ENCODE results near the gene PDLIM5. TPM values are rescaled to one million over a fixed set of nuclear protein-coding genes. Genes with fewer than 3 reads are reported as not detected.

PDLIM5 gene
- total and polyA plus RNA-seq, 11 donors = 262 to 1,378 (median 1,035) TPM

DNA sequence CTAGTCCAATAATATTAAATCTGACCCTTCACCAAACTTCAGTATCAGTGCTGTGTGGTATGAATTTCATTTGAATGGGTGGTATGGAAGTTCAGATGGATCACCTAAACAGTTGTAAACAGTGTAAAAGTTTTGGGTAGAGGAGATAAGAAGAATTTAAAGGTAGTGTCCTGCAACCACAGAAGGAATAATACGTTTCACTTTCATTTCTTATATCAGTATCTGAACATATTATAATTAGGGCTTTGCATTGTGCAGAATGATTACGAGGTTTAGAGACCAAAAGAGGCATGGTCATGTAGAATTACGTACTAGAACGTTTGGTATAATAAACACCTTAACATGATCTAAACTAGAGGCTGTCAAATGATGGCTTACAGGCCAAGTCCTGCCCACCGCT is 116.1 kb downstream of the PDLIM5 start:
- no peaks in the 10 kb centered on the region for H3K9me3 ChIP-seq
- no peak for ATAC-seq
- H3K27me3 ChIP-seq = no peaks in the 10 kb centered on the region
- TF ChIP-seq, protein P1, sequence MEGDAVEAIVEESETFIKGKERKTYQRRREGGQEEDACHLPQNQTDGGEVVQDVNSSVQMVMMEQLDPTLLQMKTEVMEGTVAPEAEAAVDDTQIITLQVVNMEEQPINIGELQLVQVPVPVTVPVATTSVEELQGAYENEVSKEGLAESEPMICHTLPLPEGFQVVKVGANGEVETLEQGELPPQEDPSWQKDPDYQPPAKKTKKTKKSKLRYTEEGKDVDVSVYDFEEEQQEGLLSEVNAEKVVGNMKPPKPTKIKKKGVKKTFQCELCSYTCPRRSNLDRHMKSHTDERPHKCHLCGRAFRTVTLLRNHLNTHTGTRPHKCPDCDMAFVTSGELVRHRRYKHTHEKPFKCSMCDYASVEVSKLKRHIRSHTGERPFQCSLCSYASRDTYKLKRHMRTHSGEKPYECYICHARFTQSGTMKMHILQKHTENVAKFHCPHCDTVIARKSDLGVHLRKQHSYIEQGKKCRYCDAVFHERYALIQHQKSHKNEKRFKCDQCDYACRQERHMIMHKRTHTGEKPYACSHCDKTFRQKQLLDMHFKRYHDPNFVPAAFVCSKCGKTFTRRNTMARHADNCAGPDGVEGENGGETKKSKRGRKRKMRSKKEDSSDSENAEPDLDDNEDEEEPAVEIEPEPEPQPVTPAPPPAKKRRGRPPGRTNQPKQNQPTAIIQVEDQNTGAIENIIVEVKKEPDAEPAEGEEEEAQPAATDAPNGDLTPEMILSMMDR (IDR thresholded peaks at IDR 0.05) = no peak
- TF ChIP-seq POLR2A (IDR thresholded peaks at IDR 0.05) = no peak
- WGBS, 4 donors = 17 to 21% (median 17%) methylated on average over 5 of the region's 5 CpGs
- no peaks in the 10 kb centered on the region for H3K36me3 ChIP-seq
- H3K4me3 ChIP-seq = peak overlapping the region in 3 of 12 donors; percentile 7 to 22 (median 18)
- intact Hi-C loops (cut with DNase I) = loop anchor here in 1 of 10 donors (10.0 kb wide), 1 partner anchor 113 kb away; the partner anchor contains the start of gene PDLIM5
- peak overlapping the region in 5 of 12 donors; percentile 10 to 45 (median 29) for H3K27ac ChIP-seq
- no peak for DNase-seq
- peaks cover 5 to 83% (median 47%) of the 10 kb centered on the region in 12 donors for H3K4me1 ChIP-seq

DNA sequence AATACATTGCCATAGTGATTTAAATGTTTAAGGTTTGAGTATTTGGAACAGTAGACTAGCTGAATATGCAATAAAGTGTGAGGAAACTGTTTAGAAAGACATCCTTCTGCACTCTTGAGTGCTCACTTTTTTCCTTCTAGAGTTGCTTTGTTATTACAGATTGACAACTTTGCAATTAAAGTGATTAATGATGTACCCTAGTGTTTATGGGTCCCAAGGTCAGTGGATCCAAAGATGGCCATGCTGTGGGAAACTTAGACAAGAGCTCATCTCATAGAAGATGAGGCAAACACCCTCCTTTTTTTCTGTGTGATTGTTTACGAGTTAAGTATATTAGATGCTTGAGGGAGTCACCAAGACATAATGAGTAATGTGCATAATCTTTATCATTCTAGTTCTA is 118.8 kb downstream of the PDLIM5 start:
- Histone ChIP-seq H3K4me3 (no peak overlapping the region), H3K4me1 (peaks cover 0 to 82% (median 32%) of the 10 kb centered on the region in 12 donors), H3K36me3 (peaks cover 0 to 15% (median 2%) of the 10 kb centered on the region in 9 donors), H3K9me3 (no peaks in the 10 kb centered on the region), H3K27ac (no peak overlapping the region), H3K27me3 (no peaks in the 10 kb centered on the region)
- TF ChIP-seq, protein P1 (IDR thresholded peaks at IDR 0.05) = no peak
- no peak for TF ChIP-seq POLR2A (IDR thresholded peaks at IDR 0.05)
- DNase-seq = no peak
- intact Hi-C loops (cut with DNase I) = no loop called here
- no peak for ATAC-seq
- 54 to 75% (median 71%) methylated on average over 1 of the region's 1 CpG for WGBS, 4 donors

DNA sequence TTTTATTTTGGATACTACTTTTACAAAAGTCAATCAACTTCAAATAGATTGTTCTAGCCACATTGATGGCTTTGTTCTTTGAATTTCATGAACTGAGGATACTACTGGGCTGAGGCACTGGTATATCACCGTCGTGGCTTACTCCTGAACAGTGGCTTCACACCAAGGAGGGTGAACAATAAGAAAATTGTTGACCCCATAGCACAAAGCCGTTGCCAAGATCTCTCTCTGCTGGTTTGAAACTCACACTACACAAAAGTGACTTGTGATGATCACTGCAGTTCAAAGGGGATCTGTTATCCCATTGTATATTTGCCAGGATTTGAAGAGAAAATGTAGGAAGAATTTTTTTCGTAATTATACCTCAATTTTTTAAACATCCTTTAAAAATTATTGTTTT is 119.6 kb downstream of the PDLIM5 start:
- Histone ChIP-seq H3K36me3 (peaks cover 0 to 22% (median 9%) of the 10 kb centered on the region in 9 donors), H3K4me3 (no peak overlapping the region), H3K27me3 (no peaks in the 10 kb centered on the region), H3K4me1 (peaks cover 0 to 82% (median 32%) of the 10 kb centered on the region in 12 donors), H3K9me3 (no peaks in the 10 kb centered on the region), H3K27ac (peak overlapping the region in 1 of 12 donors; percentile 9)
- peak in 3 of 4 donors; percentile 8 to 27 (median 17) for ATAC-seq
- DNase-seq = no peak
- intact Hi-C loops (cut with DNase I) = no loop called here
- 58 to 72% (median 61%) methylated on average over 4 of the region's 4 CpGs for WGBS, 4 donors
- no peak for TF ChIP-seq POLR2A (IDR thresholded peaks at IDR 0.05)
- TF ChIP-seq, protein P1 (IDR thresholded peaks at IDR 0.05) = no peak

DNA sequence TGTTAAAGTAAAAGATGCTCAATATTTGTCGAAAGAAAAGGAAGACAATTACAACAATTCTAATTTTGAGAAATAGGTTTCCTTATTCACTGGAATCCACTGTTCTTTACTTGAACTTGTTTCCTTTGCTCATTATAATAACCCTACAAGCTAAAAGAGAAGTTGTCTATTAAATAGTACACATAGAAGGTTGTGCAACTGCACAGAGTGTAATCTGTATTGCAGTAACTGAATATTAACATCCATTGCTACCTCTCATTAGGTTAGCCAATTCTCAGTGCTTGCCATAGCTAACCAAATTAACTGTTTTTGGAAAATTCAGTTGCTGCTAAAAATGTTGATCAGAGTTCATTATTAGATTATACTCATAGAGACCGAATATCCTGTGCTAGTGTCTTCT is 120.0 kb downstream of the PDLIM5 start:
- WGBS, 4 donors = 78 to 81% (median 79%) methylated on average over 2 of the region's 2 CpGs
- DNase-seq = no peak
- no peaks in the 10 kb centered on the region for H3K27me3 ChIP-seq

More for the DNA sequence above, 120.0 kb downstream of the PDLIM5 start:
- intact Hi-C loops (cut with DNase I) = no loop called here
- Histone ChIP-seq H3K4me1 (peaks cover under 1 to 82% (median 32%) of the 10 kb centered on the region in 12 donors), H3K27ac (peak overlapping the region in 1 of 12 donors; percentile 9), H3K9me3 (no peaks in the 10 kb centered on the region), H3K4me3 (no peak overlapping the region), H3K36me3 (peaks cover 0 to 26% (median 13%) of the 10 kb centered on the region in 9 donors)
- TF ChIP-seq POLR2A (IDR thresholded peaks at IDR 0.05) = no peak
- TF ChIP-seq, protein P1 (IDR thresholded peaks at IDR 0.05) = no peak
- no peak for ATAC-seq
